ENCODE measurements around the gene C10orf95.

C10orf95 gene

DNA sequence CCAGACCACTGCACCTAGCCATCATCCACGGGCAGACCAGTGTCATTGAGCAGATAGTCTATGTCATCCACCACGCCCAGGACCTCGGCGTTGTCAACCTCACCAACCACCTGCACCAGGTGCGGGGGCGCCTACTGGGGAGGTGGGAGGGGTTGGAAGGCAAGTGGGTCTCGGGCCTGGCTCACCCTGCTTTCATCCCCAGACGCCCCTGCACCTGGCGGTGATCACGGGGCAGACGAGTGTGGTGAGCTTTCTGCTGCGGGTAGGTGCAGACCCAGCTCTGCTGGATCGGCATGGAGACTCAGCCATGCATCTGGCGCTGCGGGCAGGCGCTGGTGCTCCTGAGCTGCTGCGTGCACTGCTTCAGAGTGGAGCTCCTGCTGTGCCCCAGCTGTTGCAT, 51.3 kb downstream of the C10orf95 start:
- no peak for DNase-seq
